ENCODE measurements around the gene CDH23.

DNA sequence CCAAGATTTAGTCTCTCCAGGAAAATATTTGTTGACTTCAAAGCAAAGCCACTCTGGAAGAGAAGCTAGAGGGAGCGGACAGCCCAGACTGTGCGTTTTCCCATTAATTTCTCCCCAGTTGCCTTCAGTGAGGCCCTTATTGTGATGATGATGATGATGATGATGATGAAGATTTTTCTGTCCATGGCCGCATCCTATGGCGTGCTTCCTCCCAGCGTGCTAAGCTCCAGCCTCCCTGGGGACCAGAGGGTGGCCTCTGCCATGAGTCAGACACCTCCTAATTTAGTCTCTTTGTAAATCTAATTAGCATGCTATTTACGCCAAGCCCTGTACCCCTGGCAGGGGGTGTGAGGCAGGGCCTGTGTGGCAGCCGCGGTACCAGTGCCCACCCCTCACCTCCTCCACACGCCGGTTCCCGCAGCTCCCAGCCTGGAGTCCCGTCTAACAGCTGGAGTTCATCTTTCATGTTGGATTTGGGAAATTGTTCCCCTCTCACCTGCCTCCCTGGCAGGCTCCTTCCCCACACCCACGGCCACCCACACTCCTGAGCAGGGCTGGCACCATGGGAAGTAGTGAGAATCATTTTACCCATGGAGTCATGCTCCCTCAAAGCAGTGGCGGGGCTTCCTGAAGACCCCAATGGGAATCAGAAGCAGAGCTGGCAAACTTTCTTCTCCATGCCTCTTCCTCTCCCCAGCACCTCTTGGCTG lies 230.7 kb downstream of the CDH23 start:
- TF ChIP-seq, protein P1, sequence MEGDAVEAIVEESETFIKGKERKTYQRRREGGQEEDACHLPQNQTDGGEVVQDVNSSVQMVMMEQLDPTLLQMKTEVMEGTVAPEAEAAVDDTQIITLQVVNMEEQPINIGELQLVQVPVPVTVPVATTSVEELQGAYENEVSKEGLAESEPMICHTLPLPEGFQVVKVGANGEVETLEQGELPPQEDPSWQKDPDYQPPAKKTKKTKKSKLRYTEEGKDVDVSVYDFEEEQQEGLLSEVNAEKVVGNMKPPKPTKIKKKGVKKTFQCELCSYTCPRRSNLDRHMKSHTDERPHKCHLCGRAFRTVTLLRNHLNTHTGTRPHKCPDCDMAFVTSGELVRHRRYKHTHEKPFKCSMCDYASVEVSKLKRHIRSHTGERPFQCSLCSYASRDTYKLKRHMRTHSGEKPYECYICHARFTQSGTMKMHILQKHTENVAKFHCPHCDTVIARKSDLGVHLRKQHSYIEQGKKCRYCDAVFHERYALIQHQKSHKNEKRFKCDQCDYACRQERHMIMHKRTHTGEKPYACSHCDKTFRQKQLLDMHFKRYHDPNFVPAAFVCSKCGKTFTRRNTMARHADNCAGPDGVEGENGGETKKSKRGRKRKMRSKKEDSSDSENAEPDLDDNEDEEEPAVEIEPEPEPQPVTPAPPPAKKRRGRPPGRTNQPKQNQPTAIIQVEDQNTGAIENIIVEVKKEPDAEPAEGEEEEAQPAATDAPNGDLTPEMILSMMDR (IDR thresholded peaks at IDR 0.05): no peak
- TF ChIP-seq POLR2A (IDR thresholded peaks at IDR 0.05) (no peak), EP300 (IDR thresholded peaks at IDR 0.05) (no peak)
